NCI-H526 treated with DMSO at 0.1 percent for 48 hours (cell line): ENCODE results near the gene KLHL22.

Experiments used
- DNase-seq: peaks from one replicate; lab custom pipeline; 2025; lab: John Stamatoyannopoulos, UW

Gene KLHL22

DNA sequence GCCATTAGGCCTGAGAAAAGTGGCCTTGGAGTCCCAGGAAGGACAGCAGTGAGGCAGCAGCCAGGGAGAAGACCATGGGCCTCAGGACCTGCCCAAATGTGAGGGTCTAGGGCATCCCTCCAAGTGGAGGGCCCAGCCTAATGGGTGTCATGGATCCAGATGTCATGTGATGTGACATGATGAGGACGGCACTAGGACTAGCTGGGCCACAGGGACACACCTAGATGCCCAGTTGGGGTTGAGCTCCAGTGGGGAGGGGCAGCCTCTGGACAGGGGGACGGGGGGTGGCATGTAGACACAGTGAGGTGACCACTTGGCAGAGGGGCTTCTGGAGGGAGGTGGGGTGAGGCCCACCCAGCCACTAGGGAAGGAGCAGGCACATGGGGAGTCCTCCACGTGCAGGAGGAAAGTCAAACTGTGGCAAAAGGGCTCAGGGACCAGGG, 63.3 kb downstream of the KLHL22 start:
- DNase-seq: no peak

DNA sequence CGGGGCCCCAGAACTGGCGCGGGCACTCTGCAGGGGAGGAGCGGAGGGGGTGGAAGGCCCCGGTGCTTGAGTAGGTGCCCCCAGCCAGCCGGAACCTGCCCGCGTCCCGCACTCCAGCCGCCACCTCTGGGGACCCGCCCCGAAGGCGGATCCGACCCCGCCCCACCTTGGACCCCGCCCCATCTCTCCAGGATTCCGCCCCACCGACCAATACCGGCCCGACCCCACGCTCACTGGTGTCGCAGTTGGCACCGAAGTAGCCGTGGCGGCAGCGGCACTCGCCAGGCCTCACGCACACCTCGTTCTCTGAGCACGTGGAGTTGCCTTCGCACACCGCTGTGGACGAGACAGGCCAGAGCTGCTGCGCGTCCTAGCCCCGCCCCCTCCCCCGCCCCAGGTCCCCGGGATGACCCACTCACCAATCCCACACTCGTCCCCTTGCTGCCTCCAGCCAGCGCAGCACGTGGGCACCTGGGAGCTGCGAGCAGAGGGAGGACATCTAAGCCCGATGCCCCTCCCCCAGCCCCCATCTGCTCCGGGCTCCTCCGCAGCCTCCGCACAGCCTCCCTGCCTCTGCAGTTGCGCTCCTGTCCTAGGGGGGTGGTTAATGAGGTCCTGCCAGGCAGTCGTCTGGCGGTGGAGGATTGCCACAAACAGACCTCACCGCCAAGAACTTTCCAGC, 63.9 kb downstream of the KLHL22 start:
- DNase-seq: no peak

DNA sequence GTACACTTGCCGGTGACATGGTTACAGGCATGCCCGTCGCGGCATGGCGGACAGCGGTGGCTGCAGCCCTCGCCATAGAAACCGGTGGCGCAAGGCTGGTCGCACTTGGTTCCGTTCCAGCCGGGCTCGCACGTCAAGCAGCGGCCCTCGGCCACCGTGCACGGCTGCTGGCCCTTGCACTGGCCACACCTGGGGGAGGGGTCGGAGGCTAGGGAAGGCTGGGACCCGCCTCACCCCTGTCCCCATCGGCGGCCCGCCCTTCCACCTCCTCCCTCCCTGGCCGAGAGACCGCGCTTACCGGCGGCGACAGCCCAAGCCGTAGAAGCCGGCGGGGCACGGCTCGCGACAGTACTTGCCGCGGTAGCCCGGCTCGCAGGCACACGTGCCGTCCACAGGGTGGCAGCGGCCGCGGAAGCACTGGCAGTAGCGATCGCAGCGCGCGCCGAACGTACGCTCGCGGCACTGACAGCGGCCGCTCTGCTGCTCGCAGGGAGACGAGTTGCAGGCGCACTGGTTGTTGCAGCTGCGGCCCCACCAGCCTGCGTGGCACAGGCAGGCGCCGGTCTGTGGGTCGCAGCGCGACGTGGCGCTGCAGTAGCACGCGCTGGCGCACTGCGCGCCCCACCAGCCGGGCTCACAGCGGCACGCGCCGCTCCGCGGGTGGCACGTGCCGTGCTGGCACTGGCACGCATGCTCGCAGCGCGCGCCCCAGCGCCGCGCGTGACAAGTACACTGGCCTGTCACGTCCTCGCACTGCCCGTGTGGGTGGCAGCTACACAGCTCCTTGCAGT, 64.7 kb downstream of the KLHL22 start:
- peak; percentile 11 for DNase-seq

DNA sequence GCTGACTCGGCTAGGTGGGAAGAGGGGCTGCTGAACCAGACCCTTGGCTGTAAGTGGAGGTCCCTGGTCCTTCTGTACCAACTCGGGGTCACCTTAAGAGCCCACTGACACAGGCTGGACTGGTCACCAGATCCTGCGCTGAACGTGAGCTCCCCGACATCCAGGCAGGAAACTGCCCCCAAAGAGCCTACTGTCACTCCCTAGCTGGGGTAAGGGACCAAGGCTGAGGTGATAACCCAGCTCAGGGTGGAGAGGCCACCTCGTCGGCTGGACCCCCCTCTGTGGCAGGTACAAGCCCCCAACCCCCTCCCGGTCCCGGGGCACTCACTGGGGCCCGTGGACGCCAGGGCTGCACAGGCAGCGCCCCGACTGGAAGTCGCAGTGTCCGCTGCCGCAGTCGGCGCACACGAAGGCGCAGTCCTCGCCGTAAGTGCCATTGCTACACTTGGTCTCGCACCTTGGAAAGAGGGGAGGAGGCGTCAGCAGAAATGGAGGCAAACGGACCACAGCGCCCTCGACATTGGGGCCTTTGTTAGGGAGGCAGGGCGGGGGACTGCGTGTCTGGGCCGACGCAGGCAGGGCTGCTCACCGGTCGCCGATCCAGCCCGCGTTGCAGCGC, 65.4 kb downstream of the KLHL22 start:
- no peak for DNase-seq

DNA sequence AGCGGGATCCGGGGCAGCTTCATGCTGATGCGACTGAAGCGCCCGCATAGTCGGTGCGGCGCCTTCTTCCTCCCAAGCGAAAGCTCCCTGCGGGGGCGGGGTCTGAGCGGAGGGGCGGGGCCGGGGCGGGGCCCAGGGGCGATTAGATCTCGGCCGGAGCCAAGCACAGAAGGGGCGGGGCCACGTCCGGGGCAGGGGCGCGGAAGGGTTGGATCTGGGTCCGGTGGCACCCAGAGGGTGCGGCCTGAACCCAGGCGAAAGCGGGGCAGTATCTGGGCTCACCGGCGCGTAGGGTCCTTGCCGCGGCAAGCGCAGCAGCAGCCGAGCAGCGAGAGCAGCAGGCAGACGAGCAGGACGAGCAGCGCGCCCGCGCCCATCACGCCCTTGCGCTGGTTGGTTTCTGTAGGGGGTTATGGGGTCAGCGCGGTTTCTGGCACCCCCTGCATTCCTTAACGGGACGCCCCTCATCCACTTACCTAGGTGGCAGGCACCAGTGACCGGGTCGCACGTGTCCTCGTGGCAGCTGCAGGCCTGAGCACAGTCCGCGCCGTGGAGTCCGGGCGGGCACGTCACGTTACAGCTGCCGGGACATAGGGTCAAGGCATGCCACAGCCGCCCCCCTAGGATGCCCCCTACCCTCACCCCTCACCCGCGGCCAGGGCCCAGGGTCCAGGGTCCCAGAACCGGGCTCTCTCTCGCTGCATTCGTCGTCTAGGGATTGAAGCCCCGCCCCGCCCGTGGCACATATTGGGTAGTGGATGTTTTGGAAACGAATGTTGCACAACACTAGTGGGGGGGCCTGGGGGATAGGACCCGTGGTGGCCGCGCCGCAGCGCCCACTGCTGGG, 66.1 kb downstream of the KLHL22 start:
- no peak for DNase-seq

DNA sequence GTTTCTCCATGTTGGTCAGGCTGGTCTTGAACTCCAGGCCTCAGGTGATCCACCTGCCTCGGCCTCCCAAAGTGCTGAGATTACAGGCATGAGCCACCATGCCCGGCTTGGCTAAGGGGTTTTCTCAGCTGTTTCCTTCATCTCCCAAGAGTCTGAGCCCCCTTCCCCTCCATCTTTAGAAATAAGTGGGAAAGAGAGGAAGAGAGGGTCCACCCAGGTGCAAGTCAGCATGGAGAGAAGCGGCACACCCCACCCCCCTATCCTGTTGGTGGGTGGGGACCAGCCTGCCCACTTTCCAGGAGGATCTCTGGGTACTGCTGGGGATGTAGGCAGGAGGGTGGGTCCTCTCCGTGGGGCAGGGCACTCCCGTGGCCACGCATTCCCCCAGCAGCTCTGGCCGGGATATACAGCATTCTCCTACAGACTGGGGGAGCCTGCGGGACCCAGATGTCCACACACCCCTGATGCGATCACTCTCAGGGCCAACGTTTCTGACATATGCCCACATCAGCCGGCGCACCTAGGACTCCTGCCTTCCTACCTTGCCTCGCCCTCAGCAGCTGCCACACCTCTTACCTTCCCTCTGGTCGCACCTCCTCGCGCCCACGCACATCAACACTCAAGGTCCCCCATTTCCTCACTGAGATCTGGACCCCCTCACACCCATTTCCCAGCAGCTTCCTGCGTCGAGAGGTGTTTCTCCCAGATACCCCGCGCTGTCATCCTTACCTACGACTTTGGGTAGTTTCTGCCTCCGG, 66.9 kb downstream of the KLHL22 start:
- no peak for DNase-seq

DNA sequence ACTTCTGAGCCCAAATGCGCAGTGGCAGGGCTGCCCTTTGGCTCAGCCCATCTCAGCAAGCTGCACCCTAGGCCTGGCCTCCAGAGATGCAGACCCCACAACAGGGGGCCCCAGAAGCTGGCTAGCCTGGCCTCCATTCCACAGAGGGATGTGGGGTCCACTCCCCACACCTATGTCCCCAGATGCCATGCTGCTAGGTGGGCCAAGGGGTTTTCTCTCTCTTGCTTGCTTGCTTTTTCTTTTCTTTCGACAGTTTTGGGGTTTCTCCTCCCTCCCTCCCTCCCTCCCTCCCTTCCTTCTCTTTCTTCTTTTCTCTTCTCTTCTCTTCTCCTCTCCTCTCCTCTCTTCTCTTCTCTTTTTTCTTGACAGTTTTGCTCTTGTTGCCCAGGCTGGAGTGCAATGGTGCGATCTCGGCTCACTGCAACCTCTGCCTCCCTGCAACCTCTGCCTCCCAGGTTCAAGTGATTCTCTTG, 67.6 kb downstream of the KLHL22 start:
- DNase-seq: no peak

DNA sequence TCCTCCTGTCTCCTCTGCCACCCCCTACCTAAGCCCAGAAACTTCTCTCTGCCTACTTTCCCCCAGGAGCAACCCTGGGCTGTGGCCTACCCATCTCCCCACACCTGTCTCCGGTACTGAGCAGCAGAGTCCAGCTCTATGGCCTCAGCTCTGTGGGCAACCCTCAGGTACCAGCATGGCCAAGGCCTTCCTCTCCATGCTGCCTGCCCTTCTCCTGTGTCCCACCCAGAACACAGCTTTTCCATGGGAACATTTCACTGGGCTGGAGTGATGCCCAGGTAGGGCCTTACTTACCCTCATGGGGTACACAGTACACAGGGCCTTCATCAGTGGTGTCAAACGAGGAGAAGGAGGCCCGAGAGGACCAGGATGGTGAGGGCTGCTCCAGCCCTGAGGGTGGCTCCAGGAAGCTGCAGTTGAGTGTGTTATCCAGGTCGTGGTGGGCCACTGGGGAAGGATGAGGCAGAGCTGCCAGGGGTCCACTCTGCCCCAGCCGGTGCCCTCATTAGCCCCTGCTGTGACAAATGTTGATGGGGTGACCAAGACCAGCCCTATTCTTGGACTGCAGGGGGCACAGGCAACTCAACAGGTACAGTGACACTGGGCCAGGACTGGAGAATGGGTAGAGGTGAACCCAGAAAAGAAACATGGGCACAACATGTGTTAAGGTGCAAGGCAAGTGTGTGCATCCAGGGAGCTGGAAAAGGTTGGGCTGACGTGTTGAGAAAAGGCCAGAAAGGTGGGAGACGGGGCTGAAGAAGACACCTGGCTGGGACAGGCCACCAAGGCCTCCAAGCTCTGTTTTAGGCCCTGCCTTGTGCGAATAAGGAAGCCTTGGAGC, 68.3 kb downstream of the KLHL22 start:
- no peak for DNase-seq

DNA sequence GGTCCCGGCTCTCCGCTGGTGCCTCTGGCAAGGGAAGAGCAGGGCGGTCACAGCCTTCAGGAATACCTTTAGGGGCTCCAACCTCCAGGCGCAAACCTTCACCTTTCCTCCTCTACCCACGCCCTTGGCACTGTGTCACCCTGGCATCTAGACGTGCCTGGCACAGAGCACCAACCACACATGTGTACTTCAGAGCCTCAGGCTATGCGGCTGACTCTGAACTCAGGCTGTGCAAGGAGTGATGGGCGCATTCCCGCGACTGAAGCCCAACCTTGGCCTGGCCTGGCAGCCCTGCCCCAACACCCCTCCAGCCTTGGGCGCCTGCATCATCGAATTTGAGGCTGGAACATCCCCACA, 69.4 kb downstream of the KLHL22 start:
- no peak for DNase-seq

DNA sequence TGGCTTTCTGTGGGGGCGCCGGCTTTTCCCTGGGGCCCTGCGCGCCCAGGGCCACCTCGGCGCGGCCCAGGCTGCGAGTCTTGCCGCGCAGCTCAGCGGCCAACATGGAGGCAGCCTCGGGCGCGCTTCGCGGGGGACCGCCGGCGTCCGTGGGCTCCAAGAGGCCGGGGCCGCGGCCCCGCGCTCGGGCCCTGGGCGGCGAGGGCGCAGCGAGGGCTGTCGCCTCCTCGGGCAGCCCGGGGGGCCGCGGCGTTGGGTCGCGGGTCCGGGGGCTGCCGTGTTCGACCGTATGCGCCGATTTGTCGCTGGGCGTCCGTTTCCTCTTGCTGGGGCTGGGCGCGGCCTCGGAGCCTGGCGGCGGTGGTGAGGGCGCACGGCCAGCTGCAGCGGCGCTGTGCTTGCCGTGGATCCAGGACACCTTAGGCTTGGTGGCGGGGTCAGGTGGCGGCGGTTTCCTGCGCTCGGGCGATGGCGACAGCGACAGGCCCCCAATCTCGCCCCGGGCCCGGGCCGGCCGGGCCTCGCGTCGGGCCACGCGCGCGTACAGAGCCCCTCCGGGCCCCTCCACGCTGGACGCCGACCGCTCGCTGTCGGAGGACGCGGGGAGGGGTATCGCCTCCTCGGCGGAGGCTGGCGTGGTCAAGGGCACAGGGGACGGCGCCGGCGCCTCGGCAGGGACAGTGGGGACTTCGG, 69.9 kb downstream of the KLHL22 start:
- DNase-seq: no peak

DNA sequence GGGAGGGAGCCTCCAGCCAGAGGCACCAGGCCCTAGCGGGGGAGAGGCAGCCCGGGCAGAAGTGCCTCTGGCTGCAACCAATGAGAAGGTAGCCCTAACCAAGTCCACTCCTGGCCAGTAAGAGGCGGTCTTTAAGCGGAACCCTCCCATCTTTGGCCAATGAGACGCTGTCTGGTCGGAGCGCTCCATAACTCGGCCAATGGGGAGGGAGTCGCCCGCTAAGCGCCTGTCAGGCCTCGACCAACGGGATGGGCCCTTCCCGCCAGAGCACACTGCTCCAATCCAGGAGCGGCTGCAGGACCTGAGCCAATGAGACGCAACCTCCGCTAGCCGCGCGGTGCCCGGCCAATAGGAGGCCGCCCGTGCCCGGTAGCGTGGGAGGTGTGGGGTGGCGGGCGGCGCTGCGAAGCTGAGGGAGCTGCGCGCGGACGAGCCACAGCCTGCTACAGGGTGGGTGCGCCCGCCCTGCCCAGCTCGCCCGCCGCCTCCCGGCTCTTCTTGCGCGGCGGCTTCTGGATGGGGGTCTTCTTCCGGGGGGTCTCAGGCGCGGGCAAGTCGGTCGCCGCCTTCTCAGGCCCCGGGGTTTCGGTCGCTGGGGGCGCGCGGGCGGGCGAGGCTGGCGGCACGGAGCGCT, 70.5 kb downstream of the KLHL22 start:
- DNase-seq: no peak

DNA sequence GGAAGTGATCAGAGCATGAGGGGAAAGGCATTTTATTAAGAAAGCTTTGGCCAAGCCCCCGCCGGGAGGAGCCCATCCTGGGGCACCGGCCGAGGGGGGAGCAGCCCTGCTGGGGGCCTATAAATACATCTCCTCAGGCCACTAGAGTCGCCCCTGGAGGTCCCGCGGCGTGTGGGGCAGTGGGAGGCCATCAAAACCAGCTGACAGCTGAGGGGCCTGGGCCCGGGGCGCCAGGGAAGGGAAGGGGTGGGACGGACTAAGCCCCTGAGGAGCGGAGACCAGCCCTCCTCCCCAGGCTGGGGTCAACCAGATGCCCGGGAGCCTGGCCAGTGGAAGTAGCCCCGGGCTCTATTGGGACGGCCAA, 71.0 kb downstream of the KLHL22 start:
- no peak for DNase-seq

DNA sequence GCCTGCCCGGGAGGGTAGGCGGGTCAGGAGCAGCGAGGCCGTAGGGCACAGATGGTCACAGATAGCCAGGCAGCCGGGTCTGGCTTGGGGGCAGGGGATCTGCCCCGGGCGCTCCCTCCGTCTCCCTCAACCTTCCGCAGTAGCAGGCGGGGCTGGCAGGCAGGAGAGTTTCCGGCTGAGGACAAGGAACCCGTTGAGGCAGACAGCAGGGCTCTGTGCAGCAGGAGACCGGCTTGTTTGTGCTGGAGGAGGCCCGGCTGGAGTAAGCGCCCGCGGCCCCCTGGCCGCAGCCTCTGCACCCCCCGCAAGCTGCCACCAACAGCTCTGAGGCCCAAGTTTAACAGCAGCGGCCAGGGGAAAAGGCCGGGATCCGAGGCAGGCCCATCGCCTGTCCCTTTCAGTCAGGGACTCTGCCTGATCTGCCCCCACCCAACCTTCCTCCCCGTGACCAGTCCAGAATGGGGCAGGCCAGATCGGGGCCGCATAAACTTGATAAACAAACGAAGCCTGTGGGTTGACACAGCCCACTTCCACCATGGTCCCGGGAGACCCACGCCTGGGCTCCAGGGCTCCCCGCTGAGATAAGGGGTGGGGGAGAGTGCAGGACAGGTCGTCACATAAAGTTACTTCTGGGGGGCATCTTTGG, 71.6 kb downstream of the KLHL22 start:
- DNase-seq: no peak

DNA sequence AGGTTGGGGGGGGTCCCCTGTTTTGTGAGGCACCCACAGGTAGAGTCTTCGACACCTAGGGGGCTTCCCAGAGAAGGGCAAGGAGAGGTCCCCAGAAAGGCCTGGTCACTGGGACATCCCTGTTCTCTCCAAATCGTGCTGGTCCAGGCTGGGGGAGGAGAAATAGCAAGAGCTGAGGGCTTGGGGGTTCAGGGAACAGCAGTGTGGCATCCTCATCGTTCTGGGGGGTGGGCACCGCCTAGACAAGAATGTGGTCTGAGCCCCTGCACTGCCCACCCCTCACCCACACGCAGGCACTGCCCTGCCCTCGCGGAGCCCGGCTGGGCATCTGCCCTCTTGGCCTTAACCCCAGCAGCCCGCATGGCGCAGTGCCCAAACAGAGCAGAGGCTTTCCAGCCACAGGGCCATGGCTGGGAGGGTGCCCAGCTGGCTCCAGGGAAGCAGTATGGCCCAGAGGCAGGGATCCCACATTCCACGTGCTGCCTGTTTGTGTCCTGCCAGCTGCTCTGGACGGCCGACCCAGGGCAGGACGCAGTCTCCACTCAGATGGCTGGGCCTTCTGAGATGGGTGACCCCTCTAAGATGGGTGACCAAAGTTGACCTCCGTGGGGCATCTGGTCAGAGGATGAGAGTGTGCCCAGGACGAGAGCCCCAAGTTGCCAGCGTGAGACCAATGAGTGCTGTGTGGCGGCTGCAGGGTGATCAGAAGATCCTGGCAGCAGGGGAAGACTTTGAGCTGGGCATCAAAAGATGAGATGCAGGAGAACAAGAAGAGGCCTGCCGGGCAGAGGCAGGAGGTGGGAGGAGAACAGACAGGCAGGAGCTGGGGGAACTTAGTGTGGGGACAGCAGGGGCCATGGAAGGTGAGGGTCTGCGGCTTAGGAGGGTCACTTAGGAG, 72.3 kb downstream of the KLHL22 start:
- DNase-seq: no peak

DNA sequence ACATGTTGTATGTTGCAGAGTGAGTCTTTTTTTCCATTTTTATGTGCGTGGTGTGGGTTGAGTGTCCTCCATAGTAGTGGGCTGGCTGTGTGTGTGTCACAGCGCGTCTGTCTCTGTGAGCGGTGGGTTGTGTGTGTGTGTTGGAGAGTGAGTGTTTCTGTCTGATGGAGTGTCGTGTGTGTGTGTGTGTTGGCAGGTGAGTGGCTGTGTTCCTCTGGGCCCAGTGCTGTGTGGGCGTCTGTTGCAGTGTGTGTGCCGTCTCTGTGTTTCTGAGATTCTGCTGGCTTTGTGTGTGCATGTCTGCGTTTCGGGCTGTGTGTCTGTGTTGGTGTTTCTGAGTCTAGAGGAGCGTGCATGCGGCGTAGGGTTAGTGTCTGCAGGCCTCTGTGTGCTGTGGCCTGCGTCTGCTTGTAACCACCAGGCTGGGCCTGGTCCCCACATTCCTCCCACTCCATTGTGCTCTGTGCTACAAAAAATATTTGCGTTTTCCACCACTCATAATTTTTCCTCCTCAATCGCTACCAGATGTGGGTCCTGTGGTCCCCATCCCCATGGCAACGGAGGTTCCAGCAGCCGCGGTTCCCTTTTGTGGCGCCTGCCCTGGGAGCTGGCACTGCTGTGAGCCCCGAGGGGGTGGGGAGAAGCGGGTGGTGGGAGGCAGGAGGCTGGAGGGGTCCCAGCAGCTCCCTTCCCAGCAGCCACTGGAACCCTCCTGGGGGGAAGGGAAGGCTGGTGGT, 73.2 kb downstream of the KLHL22 start:
- DNase-seq: no peak

DNA sequence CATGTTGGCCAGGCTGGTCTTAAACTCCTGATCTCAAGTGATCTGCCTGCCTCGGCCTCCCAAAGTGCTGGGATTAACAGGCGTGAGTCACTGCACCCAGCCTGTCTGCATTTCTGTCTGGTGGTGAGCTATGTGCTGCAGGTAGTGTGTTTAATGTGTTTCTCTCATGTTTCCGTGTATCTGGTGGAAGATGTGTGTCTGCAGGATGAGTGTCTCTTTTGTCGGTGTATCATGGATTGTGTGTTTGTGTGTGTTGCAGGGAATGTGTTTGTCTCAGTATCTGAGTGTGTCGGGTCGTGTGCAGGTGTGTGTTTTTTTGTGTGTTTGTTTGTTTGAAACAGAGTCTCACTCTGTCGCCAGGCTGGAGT, 74.1 kb downstream of the KLHL22 start:
- no peak for DNase-seq

DNA sequence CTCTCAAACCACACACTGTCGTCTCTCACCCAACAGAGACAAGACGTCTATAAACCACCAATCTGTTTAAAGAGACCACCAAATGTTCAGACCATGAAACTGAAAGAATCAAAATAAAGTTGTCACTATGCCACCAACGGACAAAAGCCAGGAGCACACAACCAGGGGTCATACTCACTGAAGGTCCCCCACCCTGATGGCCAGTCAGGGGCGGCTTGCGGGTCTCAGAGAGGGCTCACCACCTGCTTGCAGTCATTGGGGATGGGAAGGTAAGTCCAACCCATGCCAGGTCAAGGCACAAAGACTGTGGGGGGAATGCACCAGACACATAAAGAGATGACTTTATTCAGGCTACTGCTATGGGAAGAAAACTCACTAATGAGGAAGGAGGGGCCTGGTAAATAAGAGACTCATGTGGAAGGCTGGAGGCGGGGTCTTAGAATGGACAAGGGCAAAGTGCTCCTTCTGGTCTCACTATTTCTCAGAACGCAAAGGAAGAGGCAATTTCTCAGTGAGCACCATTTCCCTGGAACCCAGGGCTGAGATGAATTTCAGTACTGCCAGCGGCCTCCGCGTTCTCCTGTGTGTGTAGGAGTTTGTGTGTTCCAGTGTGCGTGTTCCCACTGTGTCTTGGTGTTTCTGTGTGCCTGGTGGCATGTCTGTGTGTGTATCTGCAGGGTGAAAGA, 75.3 kb downstream of the KLHL22 start:
- DNase-seq: no peak
